Type B pancreatic cell (in vitro differentiated cells): ENCODE measurements around the gene CCNY. TPM values are rescaled to one million over a fixed set of nuclear protein-coding genes. Genes with fewer than 3 reads are reported as not detected.

Experiments
- DNase-seq: peaks from one replicate; pipeline ENCODE4 v3.0.0; 2021; ENCODE audit warnings: mixed read lengths; ENCODE audit not compliant: unreplicated experiment; ENCODE audit errors: extremely low spot score
- H3K27ac Mint-ChIP-seq: 2 replicates; pipeline ENCODE4 v1.8.0; 2021; ENCODE audit warnings: mild to moderate bottlenecking, mixed read lengths
- H3K27me3 Mint-ChIP-seq: 2 replicates; pipeline ENCODE4 v1.8.0; 2021; ENCODE audit warnings: mixed read lengths
- H3K36me3 Mint-ChIP-seq: 2 replicates; pipeline ENCODE4 v1.8.0; 2021; ENCODE audit warnings: mixed read lengths
- H3K4me1 Mint-ChIP-seq: one replicate; pipeline ENCODE4 v1.8.0; 2021; ENCODE audit warnings: mixed read lengths; ENCODE audit not compliant: unreplicated experiment
- H3K4me3 Mint-ChIP-seq: 2 replicates; pipeline ENCODE4 v1.8.0; 2021; ENCODE audit warnings: mild to moderate bottlenecking, mixed read lengths
- H3K9me3 Mint-ChIP-seq: 2 replicates; pipeline ENCODE4 v1.8.0; 2021; ENCODE audit warnings: mixed read lengths
- total RNA-seq: library from RNA; stranded (reverse); gene quantifications from 2 replicates; pipeline ENCODE4 v1.2.1, GENCODE V29; 2021; ENCODE audit warnings: low replicate concordance
- TF ChIP-seq, protein P1 (sequence below): fragments of 200-600 bp; sonication (generic); conservative IDR thresholded peaks from 2 replicates; pipeline ENCODE4 v1.5.0; 2021; ENCODE audit warnings: antibody characterized with exemption, mild to moderate bottlenecking

Gene CCNY
- total RNA-seq, 1 donor from 2014 or later: 74.6 TPM

DNA sequence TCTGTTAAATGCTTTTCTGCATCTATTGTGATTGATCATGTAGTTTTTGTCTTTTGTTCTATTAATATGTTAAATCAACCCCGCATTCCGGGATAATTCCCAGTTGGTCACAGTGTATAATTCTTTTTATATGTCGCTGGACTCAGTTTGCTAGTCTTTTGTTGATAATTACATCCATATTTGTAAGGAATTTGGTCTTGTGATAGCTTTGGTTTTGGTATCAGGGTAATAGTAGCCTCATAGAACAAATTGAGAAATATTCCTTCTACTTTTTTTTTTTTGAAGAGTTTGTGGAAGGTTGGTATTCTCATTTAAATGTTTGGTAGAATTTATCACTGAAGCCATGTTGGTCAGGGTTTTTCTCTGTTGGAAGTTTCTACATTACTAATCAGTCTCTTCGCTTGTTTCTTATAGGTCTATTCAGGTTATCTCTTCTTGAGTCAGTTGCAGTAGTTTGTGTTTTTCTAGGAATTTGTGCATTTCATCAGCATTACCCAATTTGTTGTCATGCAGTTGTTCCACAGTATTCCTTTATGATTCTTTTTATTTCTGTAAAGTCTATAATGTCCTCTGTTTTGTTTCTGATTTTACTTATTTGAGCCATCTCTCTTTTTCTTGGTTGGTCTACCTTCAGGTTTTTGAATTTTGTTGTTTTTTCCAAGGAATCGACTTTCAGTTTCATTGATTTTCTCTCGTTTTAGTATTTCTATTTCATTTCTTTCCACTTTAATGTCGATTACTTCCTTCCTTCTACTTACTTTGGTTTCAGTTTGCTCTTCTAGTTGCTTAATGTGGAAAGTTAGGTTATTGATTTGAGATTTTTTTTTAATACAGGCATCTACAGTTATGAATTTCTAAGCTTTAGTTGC, 204.2 kb downstream of the CCNY start:
- no peak overlapping the region for H3K4me3 Mint-ChIP-seq
- peaks cover 8% of the 10 kb centered on the region for H3K4me1 Mint-ChIP-seq
- no peak for DNase-seq
- H3K27ac Mint-ChIP-seq: no peak overlapping the region
- peaks cover 5% of the 10 kb centered on the region for H3K9me3 Mint-ChIP-seq
- H3K36me3 Mint-ChIP-seq: peaks cover 52% of the 10 kb centered on the region
- TF ChIP-seq, protein P1, sequence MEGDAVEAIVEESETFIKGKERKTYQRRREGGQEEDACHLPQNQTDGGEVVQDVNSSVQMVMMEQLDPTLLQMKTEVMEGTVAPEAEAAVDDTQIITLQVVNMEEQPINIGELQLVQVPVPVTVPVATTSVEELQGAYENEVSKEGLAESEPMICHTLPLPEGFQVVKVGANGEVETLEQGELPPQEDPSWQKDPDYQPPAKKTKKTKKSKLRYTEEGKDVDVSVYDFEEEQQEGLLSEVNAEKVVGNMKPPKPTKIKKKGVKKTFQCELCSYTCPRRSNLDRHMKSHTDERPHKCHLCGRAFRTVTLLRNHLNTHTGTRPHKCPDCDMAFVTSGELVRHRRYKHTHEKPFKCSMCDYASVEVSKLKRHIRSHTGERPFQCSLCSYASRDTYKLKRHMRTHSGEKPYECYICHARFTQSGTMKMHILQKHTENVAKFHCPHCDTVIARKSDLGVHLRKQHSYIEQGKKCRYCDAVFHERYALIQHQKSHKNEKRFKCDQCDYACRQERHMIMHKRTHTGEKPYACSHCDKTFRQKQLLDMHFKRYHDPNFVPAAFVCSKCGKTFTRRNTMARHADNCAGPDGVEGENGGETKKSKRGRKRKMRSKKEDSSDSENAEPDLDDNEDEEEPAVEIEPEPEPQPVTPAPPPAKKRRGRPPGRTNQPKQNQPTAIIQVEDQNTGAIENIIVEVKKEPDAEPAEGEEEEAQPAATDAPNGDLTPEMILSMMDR: no peak
- H3K27me3 Mint-ChIP-seq: no peaks in the 10 kb centered on the region

DNA sequence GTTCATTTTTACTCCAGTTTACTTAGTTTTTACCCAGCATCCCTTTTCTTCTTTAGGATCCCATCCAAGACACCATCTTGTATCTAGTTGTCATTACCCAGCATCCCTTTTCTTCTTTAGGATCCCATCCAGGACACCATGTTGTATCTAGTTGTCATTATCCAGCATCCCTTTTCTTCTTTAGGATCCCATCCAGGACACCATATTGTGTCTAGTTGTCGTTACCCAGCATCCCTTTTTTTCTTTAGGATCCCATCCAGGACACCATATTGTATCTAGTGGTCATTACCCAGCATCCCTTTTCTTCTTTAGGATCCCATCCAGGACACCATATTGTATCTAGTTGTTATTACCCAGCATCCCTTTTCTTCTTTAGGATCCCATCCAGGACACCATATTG, 205.4 kb downstream of the CCNY start:
- Mint-ChIP-seq H3K27ac (no peak overlapping the region), H3K36me3 (peaks cover 41% of the 10 kb centered on the region), H3K27me3 (no peaks in the 10 kb centered on the region), H3K4me3 (no peak overlapping the region), H3K9me3 (peaks cover under 1% of the 10 kb centered on the region), H3K4me1 (peaks cover 17% of the 10 kb centered on the region)
- DNase-seq: no peak
- TF ChIP-seq, protein P1: no peak

DNA sequence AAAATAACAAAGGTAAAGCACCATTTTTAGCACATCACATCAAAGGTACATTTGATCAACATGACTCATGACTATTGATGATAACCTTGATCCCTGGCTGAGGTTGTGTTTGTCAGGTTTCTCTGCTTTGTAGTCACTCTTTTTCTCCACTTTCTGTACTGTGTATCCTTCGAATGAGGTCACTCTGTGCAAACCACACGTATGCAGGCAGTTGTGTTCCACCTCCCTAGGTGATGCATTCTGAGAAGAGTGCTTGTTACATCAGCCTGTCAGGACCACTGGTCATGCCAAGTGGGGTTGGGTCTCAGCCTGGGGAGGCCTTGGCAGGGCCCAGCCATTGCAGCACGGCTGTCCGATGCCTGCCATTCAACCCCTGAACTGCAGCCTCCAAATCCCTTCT, 206.0 kb downstream of the CCNY start:
- no peak for DNase-seq
- TF ChIP-seq, protein P1: no peak
- no peak overlapping the region for H3K4me3 Mint-ChIP-seq
- H3K27ac Mint-ChIP-seq: no peak overlapping the region
- H3K27me3 Mint-ChIP-seq: no peaks in the 10 kb centered on the region
- peaks cover 21% of the 10 kb centered on the region for H3K4me1 Mint-ChIP-seq
- H3K36me3 Mint-ChIP-seq: peaks cover 43% of the 10 kb centered on the region
- no peaks in the 10 kb centered on the region for H3K9me3 Mint-ChIP-seq

DNA sequence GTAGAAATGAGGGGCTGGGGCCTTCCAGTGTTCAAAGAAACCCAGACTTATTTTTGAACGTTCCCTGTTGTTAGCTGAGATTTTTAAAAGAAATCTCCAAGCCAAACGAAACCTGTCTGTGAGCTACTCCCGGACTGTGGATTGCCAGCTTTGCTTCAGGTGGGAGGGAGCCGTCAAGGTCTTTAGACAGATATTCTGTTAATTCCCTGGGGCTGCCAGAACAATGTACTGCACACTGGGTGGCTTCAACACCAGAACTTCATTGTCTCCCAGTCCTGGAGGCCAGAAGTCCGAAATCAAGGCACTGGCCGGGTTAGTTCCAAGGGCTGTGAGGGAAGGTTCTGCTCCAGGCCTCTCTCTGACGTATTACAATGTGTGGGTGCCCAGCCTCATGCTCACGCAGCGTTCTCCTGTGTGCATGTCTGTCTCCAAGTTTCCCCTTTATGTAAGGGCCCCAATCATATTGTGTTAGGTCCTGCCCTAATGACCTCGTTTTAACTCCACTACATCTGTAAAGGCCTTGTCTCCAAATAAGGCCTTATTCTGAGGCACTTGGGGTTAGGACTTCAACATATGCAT, 208.9 kb downstream of the CCNY start:
- H3K27me3 Mint-ChIP-seq: no peaks in the 10 kb centered on the region
- TF ChIP-seq, protein P1: no peak
- no peak for DNase-seq
- peaks cover 25% of the 10 kb centered on the region for H3K36me3 Mint-ChIP-seq
- H3K27ac Mint-ChIP-seq: no peak overlapping the region
- peaks cover 21% of the 10 kb centered on the region for H3K4me1 Mint-ChIP-seq
- no peaks in the 10 kb centered on the region for H3K9me3 Mint-ChIP-seq
- no peak overlapping the region for H3K4me3 Mint-ChIP-seq

DNA sequence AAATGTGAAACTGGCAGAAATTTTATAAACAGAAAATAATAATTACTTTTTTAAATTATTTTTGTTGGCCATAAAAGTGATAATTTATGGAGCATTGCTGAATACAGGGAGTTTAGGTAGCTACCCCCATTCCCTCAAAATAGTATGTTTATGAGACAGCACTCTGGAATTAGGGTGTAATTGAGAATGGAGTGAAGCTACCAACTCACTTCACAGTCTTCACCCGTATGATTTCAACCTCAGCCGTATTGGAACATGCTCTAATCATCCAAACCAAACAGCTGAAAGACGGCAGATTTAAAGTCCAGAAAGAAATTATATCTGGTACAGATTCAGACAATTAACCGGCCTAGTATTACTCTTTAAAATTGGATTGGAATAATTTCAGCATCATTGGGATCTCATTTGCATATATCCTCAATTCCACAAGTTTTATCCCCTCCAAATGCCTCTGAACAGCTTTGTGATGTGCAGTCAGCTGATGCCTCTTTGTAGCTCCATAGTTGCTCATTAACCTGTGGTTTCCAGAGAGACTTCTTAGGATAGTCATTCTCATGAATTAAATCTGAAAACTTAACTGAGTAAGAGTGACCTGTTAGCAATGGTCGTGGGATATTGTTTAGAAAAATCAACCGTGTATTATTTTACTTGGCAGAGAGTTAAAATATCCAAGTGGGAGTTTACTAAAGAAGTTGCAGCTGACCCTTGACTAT, 209.7 kb downstream of the CCNY start:
- TF ChIP-seq, protein P1: no peak
- no peaks in the 10 kb centered on the region for H3K9me3 Mint-ChIP-seq
- peak overlapping the region; percentile 60 for H3K27ac Mint-ChIP-seq
- peaks cover 24% of the 10 kb centered on the region for H3K4me1 Mint-ChIP-seq
- H3K27me3 Mint-ChIP-seq: no peaks in the 10 kb centered on the region
- no peak overlapping the region for H3K4me3 Mint-ChIP-seq
- H3K36me3 Mint-ChIP-seq: peaks cover 28% of the 10 kb centered on the region
- DNase-seq: no peak
